Kidney (tissue), 14 donors: ENCODE data around the gene ZNF784. TPM values are rescaled to one million over a fixed set of nuclear protein-coding genes. Genes with fewer than 3 reads are reported as not detected.

Experiments
- DNase-seq, 5 donors: peaks; one replicate each; pipeline ENCODE4 v3.0.0-alpha.2; 2013 to 2020
- FAIRE-seq: peaks from 2 replicates; lab custom pipeline; 2012; peaks lifted over from hg19 to GRCh38; lab: Jason Lieb, UNC
- H3K27ac ChIP-seq, 2 donors: one replicate each; pipeline ENCODE4 v1.7.0; 2013; ENCODE audit warnings: low read depth in 2 of 2, low read length in 2 of 2, inconsistent platforms in 1 of 2
- H3K27me3 ChIP-seq: one replicate; pipeline ENCODE4 v1.7.1; 2013; ENCODE audit warnings: low read length, inconsistent platforms; ENCODE audit not compliant: control insufficient read depth, insufficient read depth
- H3K36me3 ChIP-seq, 3 donors: one replicate each; pipeline versions ENCODE4 v1.7.0 to v1.7.1; 2013; ENCODE audit warnings: low read length in 3 of 3, control low read depth in 1 of 3, inconsistent platforms in 1 of 3; ENCODE audit not compliant: insufficient read depth in 3 of 3, control insufficient read depth in 2 of 3
- H3K4me1 ChIP-seq, 3 donors: one replicate each; pipeline versions ENCODE4 v1.7.0 to v1.7.1; 2013; ENCODE audit warnings: low read length in 3 of 3, inconsistent platforms in 1 of 3, low read depth in 1 of 3; ENCODE audit not compliant: control insufficient read depth in 2 of 3, insufficient read depth in 2 of 3
- H3K4me3 ChIP-seq, 3 donors: one replicate each; pipeline versions ENCODE4 v1.7.0 to v1.8.1; 2013; ENCODE audit warnings: low read length in 3 of 3, control low read depth in 1 of 3, inconsistent platforms in 1 of 3
- H3K9ac ChIP-seq, 3 donors: one replicate each; pipeline versions ENCODE4 v1.7.0 to v1.7.1; 2013; ENCODE audit warnings: low read length in 3 of 3, control low read depth in 1 of 3, inconsistent platforms in 1 of 3
- H3K9me3 ChIP-seq, 3 donors: one replicate each; pipeline versions ENCODE4 v1.7.0 to v1.7.1; 2013; ENCODE audit warnings: low read length in 3 of 3, control low read depth in 1 of 3, inconsistent platforms in 1 of 3; ENCODE audit not compliant: control insufficient read depth in 2 of 3, insufficient read depth in 1 of 3
- CTCF ChIP-seq: IDR thresholded peaks from 3 replicates; pipeline ENCODE4 v1.5.1; 2012; ENCODE audit warnings: mild to moderate bottlenecking, moderate library complexity, borderline replicate concordance; ENCODE audit not compliant: insufficient read depth; ENCODE audit errors: extremely low read depth
- intact Hi-C: fragments of 100-400 bp; cut with DNase I; formaldehyde crosslinking; loops from one replicate; pipeline ENCODE4 v1.11.1; 2022
- polyA plus RNA-seq: library from polyadenylated mRNA; stranded (reverse); fragments of 350-450 nt; fragmentation: Illumina TruSeq; extraction: RNeasy Lipid Tissue Mini Kit (QIAGEN cat#74804); gene quantifications from one replicate; pipeline ENCODE4 v1.2.3, GENCODE V29; 2014; ENCODE audit warnings: low read depth, low replicate concordance; ENCODE audit not compliant: insufficient read depth
- total RNA-seq: library from RNA; stranded (reverse); fragmentation: NEBNext Ultra II Directional; extraction: Animal tissue kit (Norgen Biotek cat#: 25700); gene quantifications from one replicate; pipeline ENCODE4 v1.2.1, GENCODE V29; 2021
- donor health status: control.
- donor health status: control.
- donor health status: control.
- donor health status: control.
- donor health status: control.
- donor health status: DM: yes; HTN: yes; CAD: no.
- donor health status: Normal renal cell carcinoma (clear cell type).

ZNF784 gene
- total and polyA plus RNA-seq, 2 donors from 2014 or later: 6.6 to 9.8 TPM

- Histone ChIP-seq H3K4me1 (no peaks in the 10 kb centered on the region), H3K4me3 (no peak overlapping the region), H3K27me3 (no peaks in the 10 kb centered on the region), H3K27ac (no peak overlapping the region), H3K9me3 (no peaks in the 10 kb centered on the region), H3K36me3 (peaks cover 0 to under 1% (median 0%) of the 10 kb centered on the region in 3 donors), H3K9ac (peak overlapping the region in 1 of 3 donors; percentile 17)
- intact Hi-C loops: loop anchor here (10.0 kb wide), 1 partner anchor 347 kb away; no protein-coding TSS in a partner anchor
- TF ChIP-seq CTCF: no peak
- DNase-seq: no peak
- FAIRE-seq: no peak
Measured at GRCh38 chr19:55611983-55612645, 12.3 kb downstream of the ZNF784 start.

GRCh38 chr19:55611300-55611982 lies 12.9 kb downstream of the ZNF784 start:
- peaks cover 0 to 7% (median 0%) of the 10 kb centered on the region in 3 donors for H3K4me1 ChIP-seq
- FAIRE-seq (no peak), DNase-seq (no peak)
- H3K9me3 ChIP-seq: no peaks in the 10 kb centered on the region
- H3K27me3 ChIP-seq: no peaks in the 10 kb centered on the region
- intact Hi-C loops: loop anchor here (10.0 kb wide), 1 partner anchor 347 kb away; no protein-coding TSS in a partner anchor
- peaks cover 0 to 3% (median 0%) of the 10 kb centered on the region in 3 donors for H3K36me3 ChIP-seq
- no peak overlapping the region for H3K9ac ChIP-seq
- no peak overlapping the region for H3K27ac ChIP-seq
- no peak for TF ChIP-seq CTCF
- H3K4me3 ChIP-seq: no peak overlapping the region

GRCh38 chr19:55609326-55609725 lies 15.0 kb downstream of the ZNF784 start:
- H3K4me1 ChIP-seq: peaks cover 0 to 12% (median 0%) of the 10 kb centered on the region in 3 donors
- no peaks in the 10 kb centered on the region for H3K9me3 ChIP-seq
- intact Hi-C loops: no loop called here
- peaks cover 0 to 3% (median 0%) of the 10 kb centered on the region in 3 donors for H3K36me3 ChIP-seq
- TF ChIP-seq CTCF: no peak
- no peak for FAIRE-seq
- no peak overlapping the region for H3K9ac ChIP-seq
- DNase-seq: no peak
- no peak overlapping the region for H3K4me3 ChIP-seq
- no peaks in the 10 kb centered on the region for H3K27me3 ChIP-seq
- no peak overlapping the region for H3K27ac ChIP-seq
